ENCODE results near the gene CYP1A1.

DNA sequence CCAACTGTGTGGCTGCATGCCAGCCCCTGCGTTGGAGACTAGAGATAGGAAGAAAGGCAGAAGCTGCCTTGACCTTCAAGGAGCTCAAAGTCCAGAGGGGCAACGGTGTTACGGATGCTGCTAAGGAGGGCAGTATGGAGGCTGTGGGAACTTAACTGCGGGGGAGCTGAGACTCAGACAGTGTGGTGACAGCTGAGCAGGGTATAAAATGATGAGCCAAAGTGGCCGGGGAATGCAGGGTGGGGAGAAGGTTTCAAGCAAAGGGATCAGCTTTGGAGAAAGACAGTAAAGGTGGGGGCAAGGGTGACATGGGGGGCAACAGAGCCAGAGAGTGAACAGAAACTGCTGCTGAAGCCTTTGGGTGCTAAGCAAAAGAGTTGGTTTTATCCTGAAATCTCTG, 17.1 kb upstream of the CYP1A1 start:
- TF ChIP-seq POLR2A (IDR thresholded peaks at IDR 0.05; ENCODE audit: low read depth, low read length) = no peak
- no peak for TF ChIP-seq TAF1 (IDR thresholded peaks at IDR 0.05; ENCODE audit: borderline replicate concordance, low read depth, low read length)
- TF ChIP-seq POLR2AphosphoS5 (IDR thresholded peaks at IDR 0.05; ENCODE audit: low read depth, low read length) = no peak

Measured in GM12892 (cell line).